Fibroblast of skin of right quadriceps (primary cell): ENCODE results near the gene NHERF2.
"Not testable (repeated sequence)": the region's sequence is repeated elsewhere in the genome, so short reads cannot be mapped to it uniquely, and the experiment has no call there.

Experiments used
- DNase-seq: peaks from one replicate; pipeline ENCODE4 v3.0.0-alpha.2; 2013

Gene NHERF2

DNA sequence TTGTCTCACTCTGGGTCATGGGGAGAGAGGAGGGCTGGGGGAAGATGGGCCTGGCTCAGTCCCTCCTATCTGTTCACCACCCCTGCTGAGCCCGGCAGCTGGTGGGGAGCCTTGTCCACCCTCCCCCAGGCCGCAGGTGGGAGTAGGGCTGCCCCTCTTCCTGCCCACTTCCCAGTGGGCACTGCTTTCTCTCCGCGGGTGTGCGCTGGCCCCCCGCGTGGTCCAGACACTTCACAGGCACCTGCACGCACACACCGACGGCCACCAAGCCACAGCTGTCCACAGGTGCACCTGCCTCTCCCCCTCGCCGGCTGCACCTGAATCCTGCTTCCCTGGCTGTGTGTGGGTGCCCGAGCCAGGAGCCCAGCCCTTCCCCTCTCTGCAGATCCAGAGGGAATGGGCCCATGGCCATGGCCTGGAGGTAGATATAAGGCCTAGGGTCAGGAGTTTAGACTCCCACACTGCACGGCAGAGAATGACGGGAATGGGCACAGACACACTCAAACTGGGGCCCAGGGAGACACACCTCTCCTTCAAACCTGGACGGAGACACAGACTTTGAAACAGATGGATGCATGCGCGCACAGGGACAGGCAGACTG, 2.0 kb downstream of the NHERF2 start:
- DNase-seq, result no peak

DNA sequence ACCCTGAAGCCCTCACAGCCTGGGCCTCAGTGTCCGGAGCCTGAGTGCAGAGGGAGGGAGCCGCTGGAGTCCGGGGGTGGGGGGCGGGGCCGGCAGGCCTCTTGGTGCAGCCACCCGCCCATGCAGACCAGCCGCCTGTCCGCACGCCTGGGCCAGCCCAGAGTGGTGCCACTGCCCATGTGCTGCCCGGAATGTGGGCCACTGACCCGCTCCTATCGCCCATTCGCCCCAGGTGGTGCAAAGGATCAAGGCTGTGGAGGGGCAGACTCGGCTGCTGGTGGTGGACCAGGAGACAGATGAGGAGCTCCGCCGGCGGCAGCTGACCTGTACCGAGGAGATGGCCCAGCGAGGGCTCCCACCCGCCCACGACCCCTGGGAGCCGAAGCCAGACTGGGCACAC, 2.6 kb downstream of the NHERF2 start:
- no peak for DNase-seq

DNA sequence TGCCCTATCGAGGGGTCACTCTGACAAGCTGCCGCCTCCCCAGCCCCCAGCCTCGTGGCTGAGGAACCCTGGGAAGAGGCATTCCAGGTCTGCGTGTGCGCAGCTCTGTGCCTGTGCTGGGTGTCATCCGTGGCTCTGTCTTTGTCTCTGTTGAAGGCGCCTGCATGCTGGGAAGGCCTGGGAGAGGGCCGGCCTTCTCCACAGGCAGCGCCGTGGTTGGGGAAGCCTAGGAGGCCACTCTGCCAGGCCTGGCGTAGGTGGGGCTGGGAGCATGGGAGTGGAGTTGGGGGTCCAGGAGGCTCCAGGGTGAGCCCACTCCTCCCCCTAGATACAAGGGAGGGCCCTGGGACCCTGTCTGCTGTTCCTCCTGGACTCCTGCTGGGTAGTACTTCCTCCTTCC, 3.3 kb downstream of the NHERF2 start:
- no peak for DNase-seq

DNA sequence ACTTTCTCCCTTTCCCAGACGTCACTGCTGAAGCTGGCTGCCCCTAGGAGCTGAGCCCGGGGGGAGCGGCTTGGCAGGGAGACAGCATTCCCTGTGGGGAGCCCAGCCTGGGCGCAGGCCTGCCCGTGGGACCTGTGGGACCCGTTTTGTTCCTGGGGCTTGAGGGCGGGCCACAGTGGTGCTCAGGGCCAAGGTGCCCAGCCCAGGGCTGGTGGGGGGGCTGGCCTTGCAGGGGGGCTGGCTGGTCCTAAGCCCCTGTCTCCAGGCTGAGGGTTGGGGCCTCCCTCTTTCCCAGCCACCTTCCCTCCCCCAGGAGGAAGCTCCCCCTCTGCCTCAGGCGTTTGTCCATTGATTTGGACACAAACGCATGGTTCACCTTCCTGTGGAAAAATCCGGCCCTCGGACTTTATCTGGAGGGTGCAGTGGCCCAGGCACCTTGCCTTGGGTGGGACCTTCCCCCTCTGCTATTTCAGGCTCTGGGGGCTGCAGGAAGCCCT, 4.4 kb downstream of the NHERF2 start:
- no peak for DNase-seq

DNA sequence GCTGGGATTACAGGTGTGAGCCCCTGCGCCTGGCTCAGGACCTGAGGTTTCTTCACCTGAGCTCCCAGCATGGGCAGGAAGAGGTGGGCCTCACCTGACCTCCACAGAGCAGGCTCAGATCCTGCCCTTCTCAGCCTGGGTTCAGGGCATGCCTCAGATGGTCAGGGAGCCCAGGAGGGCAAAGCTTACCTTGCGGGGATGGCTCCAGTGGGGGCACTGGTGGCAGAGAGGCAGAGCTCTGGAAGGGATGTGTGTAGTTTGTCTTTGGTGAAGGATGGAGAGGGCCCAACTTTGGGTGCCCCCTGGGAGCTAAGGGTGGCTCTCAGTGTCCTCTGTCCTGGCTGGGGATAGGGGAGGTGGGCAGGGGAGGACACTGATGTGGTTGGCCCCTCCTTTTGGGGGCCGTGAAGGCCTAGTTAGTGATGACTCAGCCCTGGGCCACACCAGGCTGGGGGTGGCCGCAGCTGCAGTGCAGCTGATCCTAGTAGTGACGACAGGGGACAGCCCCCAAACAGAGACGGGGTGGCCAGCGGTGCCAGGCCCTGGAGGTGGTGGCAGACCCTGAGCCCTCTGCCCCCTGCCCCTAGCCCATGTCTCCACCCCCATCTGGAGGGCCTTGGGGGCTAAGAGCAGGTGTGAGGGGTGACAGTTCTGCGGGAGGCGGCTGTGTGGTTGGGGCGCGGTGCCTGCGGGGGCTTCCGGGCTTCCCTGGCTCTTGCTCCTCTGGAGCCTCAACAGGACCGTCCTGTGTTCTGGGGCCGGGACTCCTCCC, 5.8 kb downstream of the NHERF2 start:
- DNase-seq, result no peak

DNA sequence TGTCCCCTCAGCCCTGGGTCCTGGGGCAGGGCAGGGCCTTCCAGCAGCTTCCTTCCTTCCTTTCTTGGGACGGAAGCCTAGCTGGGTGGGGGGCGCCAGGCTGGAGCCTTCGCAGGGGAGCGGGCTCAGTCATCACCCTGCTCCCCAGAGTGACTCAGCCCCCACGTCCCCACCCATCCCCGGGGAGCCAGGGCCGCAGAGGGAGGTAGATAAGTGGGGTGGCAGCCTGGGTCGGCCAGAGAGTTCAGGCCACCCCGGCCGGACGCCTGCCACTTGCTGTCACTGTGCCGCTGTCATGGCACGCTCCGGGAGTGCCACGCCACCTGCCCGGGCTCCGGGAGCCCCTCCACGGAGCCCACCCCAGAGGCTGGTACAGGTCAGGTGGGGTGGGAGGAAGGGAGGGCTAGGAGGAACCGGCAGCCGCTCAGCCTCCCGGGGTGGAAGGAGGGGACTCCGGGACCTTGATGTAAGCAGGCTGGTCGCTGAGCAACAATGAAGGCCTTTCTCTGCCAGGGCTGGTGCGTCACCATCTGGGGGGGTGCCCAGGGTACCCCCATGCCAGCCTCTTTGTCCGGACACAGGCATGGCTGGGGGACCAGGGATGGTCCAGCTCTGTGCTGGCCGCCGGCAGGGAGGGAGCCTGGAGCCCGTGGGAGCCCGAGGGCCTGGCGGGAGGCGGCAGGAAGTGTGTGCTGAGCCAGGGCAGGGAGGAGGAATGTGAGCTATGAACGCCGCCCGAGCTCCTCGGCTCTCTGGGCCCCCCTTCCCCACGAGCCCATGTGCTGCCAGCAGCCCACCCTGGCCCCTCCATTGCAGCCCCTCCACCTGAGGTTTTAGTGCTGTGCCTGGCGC, 6.6 kb downstream of the NHERF2 start:
- DNase-seq, result peak; percentile 57

DNA sequence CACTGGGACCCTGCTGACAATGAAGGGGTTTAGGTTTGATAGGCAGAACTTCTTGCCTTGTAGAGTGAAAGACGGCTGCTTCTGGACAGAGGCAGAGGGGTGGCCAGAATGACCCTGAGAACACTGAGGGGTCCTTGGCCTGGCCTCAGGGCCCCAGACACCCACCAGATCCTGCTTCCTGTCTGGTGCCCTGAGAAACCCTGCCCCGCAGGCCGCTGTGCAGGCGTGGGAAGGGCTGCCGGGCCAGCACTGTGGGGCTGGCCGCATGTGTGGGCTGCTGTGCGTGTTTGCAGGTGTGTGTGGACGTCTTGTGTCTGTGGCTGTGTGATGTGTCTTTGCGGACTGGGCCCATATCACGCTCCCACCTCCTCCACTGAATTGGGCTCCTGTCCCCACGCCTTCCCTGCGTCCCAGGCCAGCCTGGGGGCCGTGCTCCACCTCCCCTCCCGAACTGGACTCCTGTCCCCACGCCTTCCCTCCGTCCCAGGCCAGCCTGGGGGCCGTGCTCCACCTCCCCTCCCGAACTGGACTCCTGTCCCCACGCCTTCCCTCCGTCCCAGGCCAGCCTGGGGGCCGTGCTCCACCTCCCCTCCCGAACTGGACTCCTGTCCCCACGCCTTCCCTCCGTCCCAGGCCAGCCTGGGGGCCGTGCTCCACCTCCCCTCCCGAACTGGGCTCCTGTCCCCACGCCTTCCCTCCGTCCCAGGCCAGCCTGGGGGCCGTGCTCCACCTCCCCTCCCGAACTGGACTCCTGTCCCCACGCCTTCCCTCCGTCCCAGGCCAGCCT, 7.4 kb downstream of the NHERF2 start:
- DNase-seq, result not testable (repeated sequence)

DNA sequence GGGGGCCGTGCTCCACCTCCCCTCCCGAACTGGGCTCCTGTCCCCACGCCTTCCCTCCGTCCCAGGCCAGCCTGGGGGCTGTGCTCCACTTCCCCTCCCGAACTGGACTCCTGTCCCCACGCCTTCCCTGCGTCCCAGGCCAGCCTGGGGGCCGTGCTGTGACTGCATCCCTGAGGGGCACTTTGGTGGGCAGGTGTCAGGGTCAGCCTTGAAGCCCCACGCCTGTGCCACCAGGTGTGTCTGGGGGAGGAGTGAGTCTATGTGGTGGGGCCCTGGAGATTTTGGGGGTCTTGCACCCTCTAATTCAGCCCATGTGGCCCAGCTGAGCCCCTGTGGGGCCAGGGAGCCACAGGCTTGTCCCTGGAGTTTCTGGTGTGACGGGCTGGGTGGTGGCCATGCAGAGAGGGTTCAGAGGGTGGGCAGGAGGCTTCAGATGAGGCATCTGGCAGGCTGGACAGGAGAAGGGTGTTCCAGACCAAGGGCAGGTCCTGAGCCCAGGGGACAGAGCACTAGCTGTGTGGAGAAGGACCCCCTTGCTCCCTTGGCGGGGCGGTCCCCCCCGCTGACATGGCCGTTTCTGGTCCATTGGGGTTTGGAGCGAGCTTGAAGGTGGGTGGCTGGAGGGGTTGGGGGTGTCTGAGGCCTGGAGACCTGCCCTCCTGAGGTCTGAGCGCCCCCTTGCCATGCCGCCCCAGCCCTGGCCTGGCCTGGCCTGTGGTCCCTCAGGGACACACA, 8.2 kb downstream of the NHERF2 start:
- DNase-seq, result no peak

DNA sequence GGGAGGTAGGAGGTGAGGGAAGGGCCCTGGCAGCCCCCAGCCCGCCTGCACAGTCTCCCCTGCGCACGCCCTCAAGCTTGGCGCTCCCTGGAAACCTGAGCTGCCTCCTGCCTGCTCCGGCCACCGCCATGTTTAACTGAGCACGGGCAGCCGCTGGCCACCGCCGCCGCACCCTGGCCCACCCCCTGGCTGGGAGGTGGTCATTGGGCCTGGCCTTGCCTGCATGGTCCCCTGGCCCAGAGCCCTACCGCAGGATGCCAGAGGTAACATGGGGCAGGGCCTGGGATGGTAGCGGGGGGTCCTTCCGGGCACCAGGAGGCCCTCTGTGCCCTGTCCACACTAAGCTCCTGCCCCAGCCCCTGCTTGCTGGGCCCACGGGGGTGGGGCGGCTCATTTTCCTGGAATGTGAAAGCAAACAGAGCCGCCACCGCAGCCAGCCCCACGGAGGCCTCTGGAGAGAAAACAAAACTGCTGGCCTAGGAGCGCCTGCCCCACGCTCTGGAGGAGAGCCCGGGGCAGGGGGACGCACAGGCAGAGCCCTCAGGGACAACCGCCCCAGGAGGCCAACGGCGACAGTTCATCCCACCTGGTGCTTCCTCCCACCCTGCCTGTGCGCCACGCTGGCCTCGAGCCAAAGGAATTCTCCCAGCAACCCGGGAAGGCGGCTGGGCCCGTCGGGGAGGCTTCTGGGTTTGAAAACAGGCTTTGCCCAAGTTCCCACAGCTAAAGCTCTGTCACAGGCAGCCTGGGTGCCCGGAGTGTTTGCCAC, 8.9 kb downstream of the NHERF2 start:
- peak; percentile 72 for DNase-seq

DNA sequence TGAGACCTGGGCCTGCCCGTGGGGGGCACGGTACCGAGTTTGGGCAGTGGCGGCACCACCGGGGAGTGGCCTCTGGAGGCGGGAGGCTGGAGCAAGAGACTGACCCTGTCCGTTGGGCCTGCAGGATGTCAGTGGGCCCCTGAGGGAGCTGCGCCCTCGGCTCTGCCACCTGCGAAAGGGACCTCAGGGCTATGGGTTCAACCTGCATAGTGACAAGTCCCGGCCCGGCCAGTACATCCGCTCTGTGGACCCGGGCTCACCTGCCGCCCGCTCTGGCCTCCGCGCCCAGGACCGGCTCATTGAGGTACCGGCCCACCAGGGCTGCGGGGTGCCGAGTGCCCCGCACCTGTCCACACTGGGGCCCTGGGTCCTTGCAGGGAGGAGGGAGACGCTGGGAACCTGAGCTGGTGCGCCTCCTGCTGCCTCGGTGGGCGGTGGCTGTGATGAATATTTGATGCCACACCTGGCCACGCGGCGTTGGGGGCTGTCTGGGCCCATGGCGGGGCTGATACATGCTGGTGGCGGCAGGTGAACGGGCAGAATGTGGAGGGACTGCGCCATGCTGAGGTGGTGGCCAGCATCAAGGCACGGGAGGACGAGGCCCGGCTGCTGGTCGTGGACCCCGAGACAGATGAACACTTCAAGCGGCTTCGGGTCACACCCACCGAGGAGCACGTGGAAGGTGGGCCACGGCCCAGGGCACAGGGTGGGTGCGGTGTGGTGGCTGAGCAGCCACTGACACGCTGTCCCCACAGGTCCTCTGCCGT, 9.7 kb downstream of the NHERF2 start:
- DNase-seq, result no peak

DNA sequence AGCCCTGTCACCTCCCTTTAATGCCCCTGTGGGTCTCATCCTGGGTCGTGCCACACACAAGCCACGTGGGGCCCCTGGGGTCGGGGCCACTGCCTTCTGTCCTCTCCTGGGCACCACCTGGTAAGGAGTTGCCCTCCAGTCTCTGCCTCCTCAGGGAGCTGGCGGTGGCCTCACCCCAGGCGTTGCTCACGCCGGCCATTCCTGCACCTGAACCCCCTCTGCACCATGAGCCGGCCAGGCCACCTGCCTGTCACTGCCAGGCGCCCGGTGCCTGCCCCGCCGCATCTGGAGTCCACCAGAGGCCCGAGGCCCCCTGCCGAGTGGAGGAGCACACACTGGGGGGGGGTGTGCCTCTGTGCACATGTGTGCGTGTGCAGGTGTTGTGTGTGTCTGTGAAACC, 10.4 kb downstream of the NHERF2 start:
- no peak for DNase-seq

DNA sequence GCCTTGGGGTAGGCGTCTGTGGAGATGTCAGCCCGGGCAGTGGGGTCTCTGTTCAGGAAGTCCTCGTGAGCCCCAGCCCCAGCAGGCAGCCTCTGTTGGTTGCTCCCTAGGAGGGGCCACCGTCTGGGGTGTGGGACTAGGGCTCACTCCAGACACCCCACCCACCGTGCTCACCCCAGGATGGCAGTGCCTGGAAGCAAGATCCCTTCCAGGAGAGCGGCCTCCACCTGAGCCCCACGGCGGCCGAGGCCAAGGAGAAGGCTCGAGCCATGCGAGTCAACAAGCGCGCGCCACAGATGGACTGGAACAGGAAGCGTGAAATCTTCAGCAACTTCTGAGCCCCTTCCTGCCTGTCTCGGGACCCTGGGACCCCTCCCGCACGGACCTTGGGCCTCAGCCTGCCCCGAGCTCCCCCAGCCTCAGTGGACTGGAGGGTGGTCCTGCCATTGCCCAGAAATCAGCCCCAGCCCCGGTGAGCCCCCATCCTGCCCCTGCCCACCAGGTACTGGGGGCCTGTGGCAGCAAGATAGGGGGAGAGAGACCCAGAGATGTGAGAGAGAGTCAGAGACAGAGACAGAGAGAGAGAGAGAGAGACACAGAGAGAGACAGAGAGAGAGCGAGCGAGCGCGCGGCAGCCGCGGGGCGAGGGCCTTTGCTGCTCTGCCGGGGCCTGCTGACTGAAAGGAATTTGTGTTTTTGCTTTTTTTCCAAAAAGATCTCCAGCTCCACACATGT, 11.1 kb downstream of the NHERF2 start:
- DNase-seq, result peak; percentile 76

DNA sequence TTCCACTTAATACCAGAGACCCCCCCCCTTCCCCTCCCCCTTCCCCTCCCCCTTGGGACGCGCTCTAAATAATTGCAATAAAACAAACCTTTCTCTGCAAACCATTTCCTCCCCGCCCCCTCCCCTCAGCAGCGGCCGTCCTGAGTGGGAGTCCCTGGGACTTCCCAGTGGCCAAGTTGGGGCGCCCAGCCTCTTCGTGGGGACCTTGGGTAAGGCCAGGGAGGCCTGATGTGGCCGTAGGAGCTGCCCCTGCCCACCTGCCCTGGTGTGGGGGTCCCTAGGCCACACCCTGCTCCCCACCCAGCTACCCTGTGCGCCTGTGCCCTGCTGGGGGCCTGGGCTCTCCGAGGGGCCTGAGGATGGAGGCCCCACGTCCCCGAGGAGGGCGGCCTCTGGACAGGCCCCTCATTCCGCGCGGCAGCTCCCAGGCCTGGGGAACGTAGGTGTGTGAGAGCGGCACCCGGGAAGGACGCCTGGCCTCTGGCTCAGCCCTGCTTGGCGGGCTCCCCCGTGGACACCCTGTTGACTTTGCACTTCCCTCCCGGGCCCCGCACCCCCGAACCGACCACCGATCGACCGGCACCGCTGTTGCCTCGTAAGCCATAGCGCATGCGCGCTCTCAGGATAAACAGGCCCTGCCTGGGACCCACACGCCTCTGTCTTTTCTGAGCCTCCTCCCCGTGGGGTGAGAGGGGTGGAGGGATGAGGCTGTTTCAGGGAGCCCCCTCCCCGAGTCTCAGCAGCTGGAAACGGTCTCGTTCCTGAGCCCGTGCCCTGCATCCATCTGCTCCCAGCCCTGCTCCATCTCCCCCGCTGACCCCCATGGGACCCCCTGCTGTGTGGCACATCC, 11.9 kb downstream of the NHERF2 start:
- DNase-seq, result peak; percentile 30

DNA sequence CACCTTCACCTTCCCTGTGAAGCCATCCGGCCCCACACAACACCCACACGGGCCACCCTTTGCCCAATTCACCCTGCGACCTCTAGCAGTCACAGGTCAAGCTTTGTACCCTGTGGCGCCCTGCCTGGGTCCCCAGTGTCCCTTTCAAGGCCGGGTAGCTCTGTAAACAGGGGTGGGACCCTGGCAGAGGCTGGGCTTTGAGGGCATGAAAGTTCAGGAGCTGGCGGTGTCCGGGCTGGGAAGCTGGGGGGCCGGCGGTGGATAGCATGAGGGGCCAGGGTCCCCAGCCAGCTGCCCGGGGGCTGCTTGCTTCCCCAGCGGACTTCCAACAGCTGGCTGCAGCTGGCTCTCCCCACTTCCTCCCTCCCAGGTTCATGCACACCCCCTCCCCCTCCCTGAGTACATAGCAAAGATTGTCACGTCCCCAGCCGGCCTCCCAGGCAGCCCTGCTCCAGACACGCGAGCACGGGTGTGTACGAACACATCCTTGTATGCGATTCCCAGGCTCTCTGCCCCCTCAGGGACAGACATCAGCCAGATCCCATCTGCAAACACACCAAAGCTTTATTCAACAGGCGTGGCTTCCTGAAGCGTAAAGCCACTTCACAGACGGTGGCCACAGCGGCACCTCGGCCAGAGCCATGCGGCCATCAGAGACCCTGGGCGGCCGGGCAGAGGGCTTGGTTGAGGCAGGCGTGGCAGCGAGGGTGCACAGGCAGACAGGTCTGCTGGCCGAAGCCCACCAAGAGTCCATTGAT, 12.8 kb downstream of the NHERF2 start:
- peak; percentile 84 for DNase-seq

DNA sequence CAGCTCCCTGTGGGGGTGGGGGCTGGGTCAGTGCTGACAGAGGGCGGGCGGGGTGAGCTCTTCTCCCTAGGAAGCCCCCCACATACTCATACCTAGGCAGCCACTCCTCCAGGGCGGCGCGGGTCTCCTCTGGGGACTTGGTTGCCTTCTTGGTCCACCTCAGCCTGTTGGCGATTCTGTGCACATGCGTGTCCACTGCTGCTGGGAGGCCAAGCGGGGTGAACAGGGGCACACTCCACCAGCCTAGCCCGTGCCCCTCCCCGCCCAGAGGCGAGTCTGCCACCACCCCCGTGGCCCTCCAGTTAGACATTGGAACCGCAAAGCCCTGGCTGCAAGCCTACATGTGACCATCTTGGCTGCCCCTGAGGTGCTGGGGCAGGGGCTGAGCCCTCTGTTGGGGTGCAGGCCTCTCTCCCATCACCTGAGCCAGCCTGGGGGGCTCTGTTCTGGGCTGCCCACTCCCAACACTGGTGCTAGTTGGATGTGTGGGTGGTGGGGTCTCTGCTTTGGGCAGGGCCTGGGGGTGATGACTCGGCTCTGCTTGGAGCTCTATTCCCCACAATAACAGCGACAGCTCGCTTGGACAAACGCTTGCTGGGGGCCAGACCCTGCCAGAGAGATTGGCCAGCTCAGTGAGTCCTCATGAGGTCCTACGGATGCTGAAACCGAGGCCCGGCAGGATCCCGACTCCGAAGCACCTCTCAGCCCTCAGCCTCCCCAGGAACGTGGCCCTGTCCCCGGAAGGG, 13.5 kb downstream of the NHERF2 start:
- DNase-seq, result no peak

DNA sequence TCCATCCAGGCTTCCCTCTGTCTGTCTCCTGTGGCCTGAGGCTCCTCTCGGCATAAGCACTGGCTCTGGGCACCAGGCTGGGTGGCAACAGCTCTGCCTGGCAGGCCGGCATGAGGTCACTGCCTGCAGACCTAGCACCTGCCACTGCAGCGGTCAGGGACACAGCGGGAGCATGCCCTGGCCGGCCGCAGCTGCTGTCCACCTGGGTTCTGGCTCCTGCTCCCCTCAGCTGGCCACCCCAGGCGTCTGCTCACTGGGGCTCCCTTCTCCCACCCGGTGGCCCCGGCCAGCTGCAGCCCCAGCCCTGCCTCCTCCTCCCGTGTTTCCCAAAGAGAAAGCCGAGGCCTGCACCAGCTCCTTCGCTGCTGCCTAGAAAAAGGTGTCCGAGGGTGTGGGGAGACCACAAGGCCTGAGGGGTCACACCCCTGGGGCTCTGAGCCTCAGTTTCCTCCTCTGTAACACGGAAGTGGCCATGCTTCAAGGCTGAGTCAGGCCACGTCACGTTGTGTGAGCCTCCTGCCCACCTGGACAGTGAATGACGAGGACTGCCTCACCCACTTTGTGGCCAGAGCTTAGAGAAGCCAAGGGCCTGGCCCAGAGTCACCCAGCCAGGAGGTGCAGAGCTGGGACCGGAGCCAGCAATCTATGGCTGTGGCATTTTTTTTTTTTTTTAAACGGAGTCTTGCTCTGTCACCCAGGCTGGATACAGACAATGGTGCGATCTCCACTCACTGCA, 14.3 kb downstream of the NHERF2 start:
- DNase-seq, result no peak
